ENCODE results near the gene FCSK.

FCSK gene

DNA sequence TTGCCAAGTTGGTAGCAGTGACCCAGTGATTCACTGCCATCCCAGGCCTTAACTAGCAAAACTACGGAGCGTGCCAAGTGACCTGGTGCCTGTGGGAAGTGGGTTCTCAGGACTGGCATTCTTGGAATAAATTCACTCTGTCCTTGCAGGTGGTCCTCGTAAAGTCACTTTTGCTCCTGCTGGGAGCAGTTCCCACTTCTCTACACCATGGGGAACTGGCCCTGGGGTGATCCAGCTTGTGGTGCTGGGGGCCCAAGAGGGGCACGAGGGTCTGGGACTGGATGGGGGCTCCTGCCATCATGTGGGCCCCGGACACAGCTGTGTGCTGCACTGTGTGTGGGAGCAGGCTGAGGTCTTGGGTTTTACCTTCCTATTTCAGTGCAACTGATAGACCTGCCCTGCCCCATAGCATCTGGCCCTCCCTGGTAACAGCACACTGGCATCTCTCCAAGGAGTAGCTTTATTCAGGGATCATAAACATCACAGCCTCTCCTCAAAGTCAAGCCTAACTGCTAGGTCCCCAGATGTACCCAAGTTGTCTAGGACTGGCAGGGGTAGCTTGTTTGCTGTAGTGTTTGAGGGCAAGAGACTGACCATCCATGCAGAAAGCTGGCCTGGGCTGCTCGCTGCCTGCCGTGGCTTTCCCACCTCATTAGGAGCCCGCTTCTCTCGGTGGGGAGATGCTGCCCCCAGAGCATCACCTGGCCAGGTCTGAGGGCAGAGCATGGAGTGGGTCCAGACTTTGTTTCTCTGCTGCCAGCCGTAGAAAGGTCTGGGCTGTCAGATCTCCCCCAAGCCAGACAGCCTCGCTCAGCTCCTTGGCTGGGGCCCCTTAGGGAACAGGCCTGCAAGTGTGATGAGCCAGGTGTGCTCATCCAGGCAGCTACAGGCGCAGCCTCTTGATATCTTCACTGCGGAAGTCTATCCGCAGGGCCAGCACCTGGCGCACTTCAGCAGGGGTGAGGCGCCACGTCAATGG lies 26.0 kb downstream of the FCSK start:
- Mint-ChIP-seq H3K36me3 (ENCODE audit: insufficient read depth) (peaks cover 7% of the 10 kb centered on the region), H3K9me3 (no peaks in the 10 kb centered on the region), H3K4me3 (no peak overlapping the region), H3K4me1 (no peaks in the 10 kb centered on the region), H3K27ac (ENCODE audit: low read depth) (peak overlapping the region; percentile 41), H3K27me3 (no peaks in the 10 kb centered on the region)
- DNase-seq (ENCODE audit: low spot score in 2 of 2) (no peak), ATAC-seq (replicated peaks; ENCODE audit: extremely low read depth, poor library complexity, severe bottlenecking) (no peak)

DNA sequence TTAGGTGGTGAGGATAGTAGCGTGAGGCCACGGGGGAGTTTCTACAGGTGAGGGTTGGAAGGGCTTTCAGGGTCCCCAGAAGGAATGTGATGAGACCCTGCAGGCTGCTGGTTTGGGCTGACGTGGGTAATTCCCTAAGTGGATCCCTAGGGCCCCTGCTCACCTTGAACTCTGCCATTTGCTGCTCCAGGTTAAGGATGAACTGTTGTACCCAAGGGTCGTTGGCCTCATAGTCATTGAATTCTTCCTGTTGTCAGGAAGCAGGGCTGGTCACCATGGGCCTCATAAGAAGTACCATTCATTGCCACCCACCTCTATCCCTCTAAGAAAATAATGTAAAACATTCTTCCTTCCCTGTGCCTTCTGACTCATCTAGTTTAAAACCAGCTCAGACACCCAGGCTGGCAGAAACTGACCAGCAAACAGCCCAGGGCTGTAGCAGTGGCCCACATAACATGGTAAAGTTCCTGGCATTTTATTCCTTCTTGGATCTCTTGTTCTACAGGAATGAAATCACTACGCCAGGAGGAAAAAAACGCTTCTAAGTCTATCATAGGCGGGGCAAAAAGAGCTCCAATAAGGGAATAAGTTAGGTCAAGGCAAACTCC lies 27.6 kb downstream of the FCSK start:
- H3K27ac Mint-ChIP-seq (ENCODE audit: low read depth), result no peak overlapping the region
- H3K4me3 Mint-ChIP-seq, result no peak overlapping the region
- DNase-seq (ENCODE audit: low spot score in 2 of 2) (no peak), ATAC-seq (replicated peaks; ENCODE audit: extremely low read depth, poor library complexity, severe bottlenecking) (no peak)
- H3K27me3 Mint-ChIP-seq, result no peaks in the 10 kb centered on the region
- no peaks in the 10 kb centered on the region for H3K9me3 Mint-ChIP-seq
- no peaks in the 10 kb centered on the region for H3K4me1 Mint-ChIP-seq
- H3K36me3 Mint-ChIP-seq (ENCODE audit: insufficient read depth), result peaks cover 18% of the 10 kb centered on the region

DNA sequence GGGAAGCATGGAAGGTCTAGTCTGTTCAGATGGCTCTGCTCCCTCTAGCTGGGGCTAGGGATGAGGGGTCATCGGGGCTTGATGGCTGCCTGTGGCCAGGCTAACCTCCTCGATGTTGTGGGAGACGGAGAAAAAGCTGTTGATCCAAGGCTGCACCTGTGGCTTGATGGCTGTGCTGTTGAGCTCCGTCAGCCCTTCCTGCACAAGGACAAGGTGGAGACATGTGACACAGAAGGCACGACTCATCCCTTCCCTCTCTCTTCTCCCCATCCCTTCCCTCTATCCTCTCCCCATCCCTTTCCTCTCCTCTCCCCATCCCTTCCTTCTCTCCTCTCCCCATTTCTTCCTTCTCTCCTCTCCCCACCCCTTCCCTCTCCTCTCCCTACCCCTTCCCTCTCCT lies 28.2 kb downstream of the FCSK start:
- no peak overlapping the region for H3K4me3 Mint-ChIP-seq
- H3K9me3 Mint-ChIP-seq, result no peaks in the 10 kb centered on the region
- H3K36me3 Mint-ChIP-seq (ENCODE audit: insufficient read depth), result peaks cover 18% of the 10 kb centered on the region
- no peak for ATAC-seq (replicated peaks; ENCODE audit: extremely low read depth, poor library complexity, severe bottlenecking)
- H3K27me3 Mint-ChIP-seq, result no peaks in the 10 kb centered on the region
- no peak for DNase-seq (ENCODE audit: low spot score in 2 of 2)
- no peak overlapping the region for H3K27ac Mint-ChIP-seq (ENCODE audit: low read depth)
- no peaks in the 10 kb centered on the region for H3K4me1 Mint-ChIP-seq

GRCh38 chr16:70483426-70483825 lies 29.0 kb downstream of the FCSK start:
- H3K4me3 Mint-ChIP-seq, result no peak overlapping the region
- peaks cover 20% of the 10 kb centered on the region for H3K36me3 Mint-ChIP-seq (ENCODE audit: insufficient read depth)
- DNase-seq (ENCODE audit: low spot score in 2 of 2), result no peak
- no peak overlapping the region for H3K27ac Mint-ChIP-seq (ENCODE audit: low read depth)
- no peaks in the 10 kb centered on the region for H3K27me3 Mint-ChIP-seq
- ATAC-seq (replicated peaks; ENCODE audit: extremely low read depth, poor library complexity, severe bottlenecking), result no peak
- no peaks in the 10 kb centered on the region for H3K9me3 Mint-ChIP-seq
- H3K4me1 Mint-ChIP-seq, result no peaks in the 10 kb centered on the region

- no peak for ATAC-seq (replicated peaks; ENCODE audit: extremely low read depth, poor library complexity, severe bottlenecking)
- Mint-ChIP-seq H3K4me3 (no peak overlapping the region), H3K36me3 (ENCODE audit: insufficient read depth) (peaks cover 25% of the 10 kb centered on the region)
Observed at GRCh38 chr16:70484867-70485266, 30.5 kb downstream of the FCSK start.

DNA sequence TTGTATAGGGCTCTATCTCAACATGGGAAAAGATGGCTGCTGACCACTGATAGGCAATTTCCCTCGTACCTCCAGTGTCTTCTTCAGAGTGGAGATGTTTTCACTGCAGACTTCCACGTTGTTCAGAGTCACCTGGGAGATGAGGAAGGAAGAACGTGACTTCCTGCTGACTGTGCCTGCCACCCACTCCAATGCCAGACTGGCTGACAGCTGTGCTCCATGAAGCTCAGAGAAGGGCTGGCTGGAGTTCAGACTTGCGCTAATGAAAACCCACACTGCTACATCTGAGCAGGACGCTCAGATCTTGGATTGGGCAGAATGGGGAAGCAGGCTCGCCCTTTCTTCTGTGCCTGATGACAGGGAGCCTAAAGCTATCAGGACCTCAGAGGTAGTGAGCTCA lies 35.9 kb downstream of the FCSK start:
- Mint-ChIP-seq H3K36me3 (ENCODE audit: insufficient read depth) (peaks cover 46% of the 10 kb centered on the region), H3K4me3 (no peak overlapping the region)

More at GRCh38 chr16:70484867-70485266, 30.5 kb downstream of the FCSK start:
- no peaks in the 10 kb centered on the region for H3K9me3 Mint-ChIP-seq
- no peak for DNase-seq (ENCODE audit: low spot score in 2 of 2)
- no peaks in the 10 kb centered on the region for H3K4me1 Mint-ChIP-seq
- no peaks in the 10 kb centered on the region for H3K27me3 Mint-ChIP-seq
- H3K27ac Mint-ChIP-seq (ENCODE audit: low read depth), result no peak overlapping the region

DNA sequence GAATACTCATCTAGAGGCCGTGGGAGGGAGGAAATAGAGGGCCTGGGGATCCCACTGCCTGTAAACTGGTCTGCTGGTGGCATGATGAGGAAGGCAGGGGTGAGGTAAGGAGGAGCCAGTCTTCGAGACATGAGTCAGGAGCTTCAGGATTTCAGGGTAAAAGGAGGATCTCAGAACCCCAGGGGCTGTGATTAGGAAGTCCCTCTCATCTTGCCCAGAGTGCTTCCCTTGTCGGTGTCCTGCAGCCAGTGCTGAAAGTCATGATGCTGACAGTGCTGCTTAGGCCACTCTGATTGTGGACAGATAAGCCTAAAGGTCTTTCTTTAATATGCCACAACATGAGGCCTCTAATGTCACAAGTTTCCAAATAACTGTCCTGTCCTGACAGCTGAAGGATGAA lies 39.4 kb downstream of the FCSK start:
- Mint-ChIP-seq H3K4me3 (no peak overlapping the region), H3K4me1 (peaks cover 5% of the 10 kb centered on the region), H3K27me3 (no peaks in the 10 kb centered on the region), H3K27ac (ENCODE audit: low read depth) (peak overlapping the region; percentile 72), H3K36me3 (ENCODE audit: insufficient read depth) (peaks cover 51% of the 10 kb centered on the region), H3K9me3 (no peaks in the 10 kb centered on the region)
- DNase-seq (ENCODE audit: low spot score in 2 of 2) (no peak), ATAC-seq (replicated peaks; ENCODE audit: extremely low read depth, poor library complexity, severe bottlenecking) (no peak)

More for the DNA sequence above, 35.9 kb downstream of the FCSK start:
- no peaks in the 10 kb centered on the region for H3K27me3 Mint-ChIP-seq
- no peak overlapping the region for H3K27ac Mint-ChIP-seq (ENCODE audit: low read depth)
- peaks cover 5% of the 10 kb centered on the region for H3K4me1 Mint-ChIP-seq
- no peak for ATAC-seq (replicated peaks; ENCODE audit: extremely low read depth, poor library complexity, severe bottlenecking)
- DNase-seq (ENCODE audit: low spot score in 2 of 2), result no peak
- H3K9me3 Mint-ChIP-seq, result no peaks in the 10 kb centered on the region

DNA sequence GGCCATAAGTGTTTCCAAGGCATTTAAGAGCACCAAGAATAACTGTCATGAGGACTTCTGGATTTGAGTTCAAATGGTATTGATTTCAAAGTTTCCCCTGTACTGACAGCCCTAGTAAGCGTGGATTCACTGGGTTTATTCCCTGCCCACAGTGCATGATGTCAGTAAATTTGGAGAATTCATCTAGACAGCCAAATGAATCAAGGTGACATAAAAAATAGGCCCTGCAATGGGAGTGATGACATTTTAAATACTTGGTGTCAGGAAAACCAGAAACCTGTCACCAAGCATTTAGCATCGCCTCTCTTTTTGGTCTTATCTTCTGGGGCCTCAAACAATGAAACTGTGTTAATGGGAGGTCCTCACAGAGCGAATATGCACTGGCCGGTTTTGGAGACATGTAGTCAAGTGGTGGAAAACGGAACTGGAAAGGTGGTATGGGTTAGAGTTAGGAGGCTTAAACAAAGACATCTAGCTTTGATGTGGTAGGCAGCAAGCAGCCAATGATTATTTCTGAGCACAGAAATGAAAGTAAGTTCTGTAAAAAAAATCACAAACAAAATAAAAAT lies 39.9 kb downstream of the FCSK start:
- ATAC-seq (replicated peaks; ENCODE audit: extremely low read depth, poor library complexity, severe bottlenecking) (no peak), DNase-seq (ENCODE audit: low spot score in 2 of 2) (no peak)
- Mint-ChIP-seq H3K4me3 (no peak overlapping the region), H3K9me3 (no peaks in the 10 kb centered on the region), H3K27ac (ENCODE audit: low read depth) (no peak overlapping the region), H3K4me1 (peaks cover 5% of the 10 kb centered on the region), H3K27me3 (no peaks in the 10 kb centered on the region), H3K36me3 (ENCODE audit: insufficient read depth) (peaks cover 51% of the 10 kb centered on the region)

DNA sequence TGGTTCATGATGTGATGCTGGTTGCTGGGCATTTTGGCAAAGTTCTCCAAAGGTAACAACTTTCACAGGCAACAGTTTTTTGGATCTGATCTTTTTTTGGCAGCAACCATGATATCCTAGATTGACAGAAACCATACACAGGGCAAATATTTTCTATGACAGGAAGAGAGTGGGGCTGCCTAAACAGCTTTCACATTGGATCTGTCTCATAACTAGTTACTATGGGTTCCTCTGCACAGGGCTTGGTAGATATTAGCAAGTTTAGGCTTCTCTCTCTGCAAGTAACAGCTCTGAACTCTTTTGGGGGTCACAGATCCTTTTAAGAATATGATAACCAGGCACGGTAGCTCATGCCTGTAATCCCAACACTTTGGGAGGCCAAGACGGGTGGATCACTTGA lies 40.4 kb downstream of the FCSK start:
- Mint-ChIP-seq H3K4me3 (no peak overlapping the region), H3K4me1 (peaks cover 5% of the 10 kb centered on the region), H3K27ac (ENCODE audit: low read depth) (no peak overlapping the region), H3K36me3 (ENCODE audit: insufficient read depth) (peaks cover 53% of the 10 kb centered on the region), H3K27me3 (no peaks in the 10 kb centered on the region), H3K9me3 (no peaks in the 10 kb centered on the region)
- DNase-seq (ENCODE audit: low spot score in 2 of 2) (no peak), ATAC-seq (replicated peaks; ENCODE audit: extremely low read depth, poor library complexity, severe bottlenecking) (no peak)

DNA sequence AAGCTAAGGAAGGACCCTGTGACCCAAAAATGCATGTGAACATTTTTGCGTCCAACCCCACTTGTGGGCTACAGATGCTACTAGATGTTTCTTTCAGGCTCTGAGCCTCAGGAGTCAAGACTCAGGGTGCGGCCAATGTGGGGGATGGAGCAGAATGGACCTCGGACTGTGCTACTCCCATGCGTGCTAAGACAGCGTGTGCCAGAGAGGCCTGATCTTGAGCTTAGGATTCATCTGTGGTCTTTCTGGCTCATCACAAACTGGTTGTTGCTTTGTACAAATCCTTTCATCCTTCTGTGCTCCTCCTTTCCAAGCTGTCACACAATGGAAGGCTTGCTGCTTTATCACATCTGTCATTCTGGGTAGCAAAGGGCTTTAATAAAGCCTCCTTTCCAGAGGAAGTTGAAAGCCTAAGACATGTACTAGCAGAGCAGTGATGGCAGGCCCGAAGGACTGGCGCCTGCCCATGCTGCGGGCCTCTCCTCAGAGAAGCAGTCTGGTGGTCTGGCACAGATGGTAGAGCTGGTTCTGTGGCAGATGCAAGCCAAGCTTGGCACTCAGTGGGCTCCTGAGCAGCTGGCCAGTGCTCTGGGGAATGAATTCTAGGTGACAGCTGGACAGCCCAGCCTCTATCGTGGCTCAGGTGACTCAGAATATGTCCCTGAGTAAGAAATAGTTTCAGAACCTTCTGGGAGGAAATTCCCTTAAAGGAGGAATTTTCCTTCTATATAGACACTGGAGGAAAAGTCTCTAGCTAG lies 41.2 kb downstream of the FCSK start:
- Mint-ChIP-seq H3K9me3 (no peaks in the 10 kb centered on the region), H3K27ac (ENCODE audit: low read depth) (no peak overlapping the region), H3K27me3 (no peaks in the 10 kb centered on the region), H3K36me3 (ENCODE audit: insufficient read depth) (peaks cover 53% of the 10 kb centered on the region), H3K4me1 (peaks cover 5% of the 10 kb centered on the region), H3K4me3 (no peak overlapping the region)
- no peak for DNase-seq (ENCODE audit: low spot score in 2 of 2)
- ATAC-seq (replicated peaks; ENCODE audit: extremely low read depth, poor library complexity, severe bottlenecking), result no peak

GRCh38 chr16:70496513-70496912 lies 42.1 kb downstream of the FCSK start:
- ATAC-seq (replicated peaks; ENCODE audit: extremely low read depth, poor library complexity, severe bottlenecking) (no peak), DNase-seq (ENCODE audit: low spot score in 2 of 2) (no peak)
- H3K27ac Mint-ChIP-seq (ENCODE audit: low read depth), result no peak overlapping the region
- no peaks in the 10 kb centered on the region for H3K9me3 Mint-ChIP-seq
- no peak overlapping the region for H3K4me3 Mint-ChIP-seq
- H3K36me3 Mint-ChIP-seq (ENCODE audit: insufficient read depth), result peaks cover 51% of the 10 kb centered on the region
- H3K4me1 Mint-ChIP-seq, result peaks cover 5% of the 10 kb centered on the region
- H3K27me3 Mint-ChIP-seq, result no peaks in the 10 kb centered on the region

GRCh38 chr16:70508752-70509151 lies 54.4 kb downstream of the FCSK start:
- Mint-ChIP-seq H3K27me3 (no peaks in the 10 kb centered on the region), H3K4me1 (peaks cover 12% of the 10 kb centered on the region), H3K9me3 (no peaks in the 10 kb centered on the region), H3K36me3 (ENCODE audit: insufficient read depth) (peaks cover 38% of the 10 kb centered on the region), H3K4me3 (no peak overlapping the region), H3K27ac (ENCODE audit: low read depth) (peak overlapping the region; percentile 49)
- DNase-seq (ENCODE audit: low spot score in 2 of 2) (no peak), ATAC-seq (replicated peaks; ENCODE audit: extremely low read depth, poor library complexity, severe bottlenecking) (peak; percentile 56)

Data from central memory CD8-positive, alpha-beta T cell (primary cell).